Transverse colon (tissue), 4 donors: Measurements from ENCODE around the gene ROPN1L. TPM values are rescaled to one million over a fixed set of nuclear protein-coding genes. Genes with fewer than 3 reads are reported as not detected.

Experiments used
- DNase-seq: peaks from one replicate; pipeline ENCODE4 v3.0.0-alpha.2; 2019
- H3K27ac ChIP-seq, 4 donors: fragments of 200-600 bp; sonication (generic); 2 replicates each; pipeline ENCODE4 v1.5.1; 2016 to 2018; ENCODE audit warnings: inconsistent platforms in 4 of 4
- H3K27me3 ChIP-seq: fragments of 200-600 bp; sonication (generic); 2 replicates; pipeline ENCODE4 v1.5.1; 2017; ENCODE audit warnings: inconsistent platforms
- H3K36me3 ChIP-seq, 4 donors: fragments of 200-600 bp; sonication (generic); 2 replicates each; pipeline ENCODE4 v1.5.1; 2017 to 2019; ENCODE audit warnings: inconsistent platforms in 4 of 4
- H3K4me1 ChIP-seq, 4 donors: fragments of 200-600 bp; sonication (generic); 2 replicates each; pipeline ENCODE4 v1.5.1; 2017 to 2020; ENCODE audit warnings: inconsistent platforms in 4 of 4
- H3K4me3 ChIP-seq, 4 donors: fragments of 200-600 bp; sonication (generic); 1 replicate in 1 of 4; 2 replicates in 3 of 4; pipeline versions ENCODE4 v1.5.1 to v1.6.1; 2017 to 2019; ENCODE audit warnings: inconsistent platforms in 4 of 4
- H3K9me3 ChIP-seq, 2 donors: fragments of 200-600 bp; sonication (generic); 2 replicates each; pipeline ENCODE4 v1.5.1; 2017 to 2019; ENCODE audit warnings: inconsistent platforms in 2 of 2
- CTCF ChIP-seq, 5 experiments: fragments of 200-600 bp in 3 of 5; fragments of 450-650 bp in 2 of 5; sonication (generic) in 3 of 5; IDR thresholded peaks; 1 replicate in 2 of 5; 2 replicates in 3 of 5; pipeline ENCODE4 v1.5.1; 2016 to 2017; ENCODE audit warnings: antibody characterized with exemption in 5 of 5, inconsistent platforms in 3 of 5, mild to moderate bottlenecking in 2 of 5, moderate library complexity in 1 of 5
- EP300 ChIP-seq: sonication (generic); formaldehyde crosslinking; IDR thresholded peaks from one replicate; pipeline ENCODE4 v1.6.1; 2017; ENCODE audit warnings: antibody characterized with exemption, low read depth
- POLR2A ChIP-seq: fragments of 450-650 bp; IDR thresholded peaks from one replicate; pipeline ENCODE4 v1.6.1; 2016; ENCODE audit warnings: antibody characterized with exemption, mild to moderate bottlenecking, moderate library complexity
- POLR2AphosphoS5 ChIP-seq, 3 donors: sonication (generic); formaldehyde crosslinking; IDR thresholded peaks; one replicate each; pipeline ENCODE4 v1.6.1; 2016; ENCODE audit warnings: antibody characterized with exemption in 3 of 3
- WGBS, 2 donors: methylation state at CpG; one replicate each; pipeline ENCODE4 v1.1.5; 2018; ENCODE audit warnings: low coverage in 1 of 2; 5-methylcytosine and 5-hydroxymethylcytosine counted together
- in situ Hi-C, 4 donors: fragments of 200-750 bp; cut with MboI; loops; one replicate each; pipeline versions ENCODE4 v1.15.0 to v1.15.1; 2017; ENCODE audit warnings: low sequenced_read_pairs in 3 of 4, low pct_ligation_motif_present in 1 of 4, low pct_unique_long_range_greater_than_20kb in 1 of 4
- intact Hi-C: fragments of 100-400 bp; cut with DNase I; formaldehyde crosslinking; loops from one replicate; pipeline ENCODE4 v1.15.1; 2023; ENCODE audit warnings: low total_unique reads
- total RNA-seq, 4 donors: library from RNA; depleted of rRNA; stranded (reverse); fragments of >200 nt; gene quantifications; one replicate each; pipeline ENCODE4 v1.1.0, GENCODE V29; 2016

ROPN1L gene
- total RNA-seq, 4 donors from 2014 or later: 0.32 to 2.6 TPM; not detected in 2

GRCh38 chr5:10497554-10497953 is 55.9 kb downstream of the ROPN1L start:
- DNase-seq: no peak
- H3K4me1 ChIP-seq: no peaks in the 10 kb centered on the region
- 76 to 100% methylated on average over 1 to 5 of the region's 5 CpGs for WGBS, 2 donors
- H3K36me3 ChIP-seq: no peaks in the 10 kb centered on the region
- in situ Hi-C loops: no loop called here
- intact Hi-C loops: no loop called here
- no peak overlapping the region for H3K4me3 ChIP-seq
- H3K27me3 ChIP-seq: no peaks in the 10 kb centered on the region
- H3K9me3 ChIP-seq: no peaks in the 10 kb centered on the region
- H3K27ac ChIP-seq: no peak overlapping the region
- TF ChIP-seq POLR2AphosphoS5 (IDR thresholded peaks at IDR 0.05): no peak
- no peak for TF ChIP-seq CTCF (IDR thresholded peaks at IDR 0.05)
- no peak for TF ChIP-seq EP300

DNA sequence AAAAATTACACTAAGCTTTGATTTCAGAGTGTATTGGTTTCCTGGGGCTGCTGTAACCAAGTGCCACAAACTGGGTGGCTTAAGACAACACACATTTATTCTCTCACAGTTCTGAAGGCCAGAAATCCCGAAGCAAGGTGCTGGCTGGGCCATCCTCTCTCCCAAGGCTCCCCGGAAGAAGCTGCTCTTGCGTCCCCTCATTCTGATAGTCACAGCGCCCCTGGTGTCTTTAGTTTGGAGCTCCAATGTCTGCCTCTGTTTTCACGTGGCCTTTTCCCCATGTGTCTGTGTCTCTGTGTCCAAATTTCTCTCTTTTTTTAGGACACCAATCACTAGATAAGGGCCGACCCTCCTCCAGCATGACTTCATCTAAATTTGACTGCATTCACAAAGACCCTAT is 56.7 kb downstream of the ROPN1L start:
- no peaks in the 10 kb centered on the region for H3K27me3 ChIP-seq
- DNase-seq: no peak
- H3K9me3 ChIP-seq: no peaks in the 10 kb centered on the region
- no peak overlapping the region for H3K4me3 ChIP-seq
- no peak for TF ChIP-seq CTCF (IDR thresholded peaks at IDR 0.05)
- TF ChIP-seq POLR2AphosphoS5 (IDR thresholded peaks at IDR 0.05): no peak
- no peak for TF ChIP-seq EP300
- TF ChIP-seq POLR2A: no peak
- H3K27ac ChIP-seq: no peak overlapping the region
- intact Hi-C loops: no loop called here
- WGBS, 2 donors: 71% methylated on average over 6 of the region's 6 CpGs; no CpG with 5 or more reads in 1 of the 2 donors
- no peaks in the 10 kb centered on the region for H3K36me3 ChIP-seq
- in situ Hi-C loops: no loop called here
- H3K4me1 ChIP-seq: no peaks in the 10 kb centered on the region

GRCh38 chr5:10499066-10499465 is 57.4 kb downstream of the ROPN1L start:
- Histone ChIP-seq H3K9me3 (no peaks in the 10 kb centered on the region), H3K4me1 (no peaks in the 10 kb centered on the region), H3K27ac (no peak overlapping the region), H3K27me3 (no peaks in the 10 kb centered on the region), H3K4me3 (no peak overlapping the region), H3K36me3 (no peaks in the 10 kb centered on the region)
- TF ChIP-seq POLR2AphosphoS5 (IDR thresholded peaks at IDR 0.05) (no peak), POLR2A (no peak), CTCF (IDR thresholded peaks at IDR 0.05) (no peak), EP300 (no peak)
- in situ Hi-C loops (no loop called here), intact Hi-C loops (no loop called here)
- no peak for DNase-seq
- WGBS, 2 donors: 88 to 100% methylated on average over 2 to 9 of the region's 9 CpGs

DNA sequence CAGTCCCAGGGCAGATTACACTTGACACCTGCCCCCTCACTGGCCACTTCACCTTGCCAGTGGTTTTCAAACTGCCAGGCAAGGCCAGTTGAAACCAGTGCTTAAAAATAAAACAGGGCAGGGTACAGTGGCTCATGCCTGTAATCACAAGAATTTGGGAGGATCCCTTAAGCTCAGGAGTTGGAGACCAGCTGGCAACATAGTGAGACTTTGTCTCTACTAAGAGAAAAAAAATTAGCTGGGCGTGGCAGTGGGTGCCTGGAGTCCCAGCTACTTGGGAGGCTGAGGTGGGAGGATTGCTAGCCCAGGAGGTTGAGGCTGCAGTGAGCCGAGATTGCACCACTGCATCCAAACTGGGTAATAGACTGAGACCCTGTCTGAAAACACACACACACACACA is 58.1 kb downstream of the ROPN1L start:
- no peak for DNase-seq
- H3K27ac ChIP-seq: no peak overlapping the region
- TF ChIP-seq CTCF (IDR thresholded peaks at IDR 0.05) (no peak), EP300 (no peak), POLR2AphosphoS5 (IDR thresholded peaks at IDR 0.05) (no peak), POLR2A (no peak)
- no peak overlapping the region for H3K4me3 ChIP-seq
- intact Hi-C loops (no loop called here), in situ Hi-C loops (no loop called here)
- H3K4me1 ChIP-seq: no peaks in the 10 kb centered on the region
- no peaks in the 10 kb centered on the region for H3K27me3 ChIP-seq
- 83 to 93% methylated on average over 1 to 2 of the region's 2 CpGs for WGBS, 2 donors
- no peaks in the 10 kb centered on the region for H3K36me3 ChIP-seq
- no peaks in the 10 kb centered on the region for H3K9me3 ChIP-seq
